ENCODE measurements around the gene RASL10A.
"Not testable (repeated sequence)": the region's sequence is repeated elsewhere in the genome, so short reads cannot be mapped to it uniquely, and the experiment has no call there.

The RASL10A gene

GRCh38 chr22:29315286-29316140, at the start of gene RASL10A:
Gene RASL10A (minus strand): TSS chr22:29315697. CDS start chr22:29315246, 451 bp downstream.
- no peak for DNase-seq (ENCODE audit: low read depth)
- TF ChIP-seq CTCF (conservative IDR thresholded peaks at IDR 0.05; ENCODE audit: low read length), result no peak
- H3K4me3 ChIP-seq (ENCODE audit: low read length), result no peak within 1 kb of the TSS

GRCh38 chr22:29359469-29359868, 44.0 kb upstream of the RASL10A start:
- DNase-seq (ENCODE audit: low read depth), result peak; percentile 60
- TF ChIP-seq CTCF (conservative IDR thresholded peaks at IDR 0.05; ENCODE audit: low read length), result peak; percentile 73
- no peak overlapping the region for H3K4me3 ChIP-seq (ENCODE audit: low read length)

GRCh38 chr22:29357193-29357890, 41.8 kb upstream of the RASL10A start:
- not testable (repeated sequence) for DNase-seq (ENCODE audit: low read depth); H3K4me3 ChIP-seq (ENCODE audit: low read length)

GRCh38 chr22:29353860-29354259, 38.4 kb upstream of the RASL10A start:
- TF ChIP-seq CTCF (conservative IDR thresholded peaks at IDR 0.05; ENCODE audit: low read length), result no peak
- no peak for DNase-seq (ENCODE audit: low read depth)

GRCh38 chr22:29353286-29353685, 37.8 kb upstream of the RASL10A start:
- no peak for DNase-seq (ENCODE audit: low read depth)
- no peak for TF ChIP-seq CTCF (conservative IDR thresholded peaks at IDR 0.05; ENCODE audit: low read length)
- no peak overlapping the region for H3K4me3 ChIP-seq (ENCODE audit: low read length)

More at GRCh38 chr22:29353860-29354259, 38.4 kb upstream of the RASL10A start:
- H3K4me3 ChIP-seq (ENCODE audit: low read length), result no peak overlapping the region

- DNase-seq (ENCODE audit: low read depth), result no peak
- no peak for TF ChIP-seq CTCF (conservative IDR thresholded peaks at IDR 0.05; ENCODE audit: low read length)
- no peak overlapping the region for H3K4me3 ChIP-seq (ENCODE audit: low read length)
Measured at GRCh38 chr22:29352778-29353177, 37.3 kb upstream of the RASL10A start.

GRCh38 chr22:29351891-29352290, 36.4 kb upstream of the RASL10A start:
- no peak for DNase-seq (ENCODE audit: low read depth)
- TF ChIP-seq CTCF (conservative IDR thresholded peaks at IDR 0.05; ENCODE audit: low read length), result no peak

More at GRCh38 chr22:29351891-29352290, 36.4 kb upstream of the RASL10A start:
- H3K4me3 ChIP-seq (ENCODE audit: low read length), result no peak overlapping the region

Data from AG10803 (cell line).